HG02981 (cell line): ENCODE measurements around the gene GCKR.

Experiments used
- ATAC-seq: cut with Tn5 transposase; IDR thresholded peaks from one replicate; pipeline ENCODE4 v1.9.1; 2021; ENCODE audit warnings: mild to moderate bottlenecking, moderate library complexity; ENCODE audit not compliant: unreplicated experiment

The GCKR gene, protein sequence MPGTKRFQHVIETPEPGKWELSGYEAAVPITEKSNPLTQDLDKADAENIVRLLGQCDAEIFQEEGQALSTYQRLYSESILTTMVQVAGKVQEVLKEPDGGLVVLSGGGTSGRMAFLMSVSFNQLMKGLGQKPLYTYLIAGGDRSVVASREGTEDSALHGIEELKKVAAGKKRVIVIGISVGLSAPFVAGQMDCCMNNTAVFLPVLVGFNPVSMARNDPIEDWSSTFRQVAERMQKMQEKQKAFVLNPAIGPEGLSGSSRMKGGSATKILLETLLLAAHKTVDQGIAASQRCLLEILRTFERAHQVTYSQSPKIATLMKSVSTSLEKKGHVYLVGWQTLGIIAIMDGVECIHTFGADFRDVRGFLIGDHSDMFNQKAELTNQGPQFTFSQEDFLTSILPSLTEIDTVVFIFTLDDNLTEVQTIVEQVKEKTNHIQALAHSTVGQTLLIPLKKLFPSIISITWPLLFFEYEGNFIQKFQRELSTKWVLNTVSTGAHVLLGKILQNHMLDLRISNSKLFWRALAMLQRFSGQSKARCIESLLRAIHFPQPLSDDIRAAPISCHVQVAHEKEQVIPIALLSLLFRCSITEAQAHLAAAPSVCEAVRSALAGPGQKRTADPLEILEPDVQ

DNA sequence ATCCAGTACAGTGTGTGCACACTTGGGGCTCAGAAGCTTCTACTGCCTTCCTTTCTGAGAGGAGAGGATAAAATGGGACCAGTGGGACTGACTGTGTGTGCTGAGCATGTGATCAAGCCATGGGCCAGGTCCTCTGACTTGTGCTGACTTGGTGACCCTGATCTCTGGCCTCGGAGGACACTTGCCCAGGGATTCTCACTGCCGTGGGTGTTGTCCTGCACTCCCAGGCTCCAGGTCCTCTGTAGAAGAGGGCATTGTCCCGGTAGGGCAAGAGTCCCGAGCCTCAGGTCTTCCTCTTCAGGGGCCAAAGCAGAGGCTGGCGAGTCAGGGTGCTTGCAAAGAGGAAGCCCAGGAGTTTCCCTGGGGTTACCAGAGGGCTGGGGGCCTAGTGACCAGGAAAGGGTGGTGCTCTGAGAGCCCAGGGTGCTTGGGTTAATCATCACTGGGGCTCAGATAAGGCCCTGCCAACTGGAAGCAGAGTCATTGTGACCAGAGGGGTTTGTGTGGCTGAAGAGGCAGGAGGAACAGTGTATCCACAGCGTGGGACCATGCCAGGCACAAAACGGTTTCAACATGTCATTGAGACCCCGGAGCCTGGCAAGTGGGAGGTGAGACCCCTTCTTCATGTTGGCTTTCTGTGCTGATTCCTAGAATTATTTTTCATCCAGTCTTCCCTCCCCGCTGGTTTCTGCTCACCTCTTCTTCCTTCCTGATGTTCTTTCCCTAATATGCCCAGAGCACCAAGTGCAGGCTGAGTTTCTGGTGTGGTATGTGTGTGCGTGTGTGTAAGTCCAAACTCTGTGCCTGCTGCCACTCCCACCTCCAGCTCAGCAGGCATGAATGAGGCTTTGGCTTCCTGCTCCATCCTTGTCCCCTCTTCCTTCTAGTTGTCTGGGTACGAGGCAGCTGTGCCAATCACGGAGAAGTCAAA is at the start of gene GCKR:
Gene GCKR (plus strand): TSS at position 483 of the 931 bp plus-strand sequence. CDS start 66 bp downstream, at position 549.
- ATAC-seq = no peak

- ATAC-seq = no peak
Measured at GRCh38 chr2:27448381-27448780, 48.3 kb upstream of the GCKR start.

- no peak for ATAC-seq
Measured at GRCh38 chr2:27451095-27451494, 45.5 kb upstream of the GCKR start.

- ATAC-seq = no peak
Measured at GRCh38 chr2:27453968-27454367, 42.7 kb upstream of the GCKR start.

GRCh38 chr2:27461118-27461517 is 35.5 kb upstream of the GCKR start:
- no peak for ATAC-seq

DNA sequence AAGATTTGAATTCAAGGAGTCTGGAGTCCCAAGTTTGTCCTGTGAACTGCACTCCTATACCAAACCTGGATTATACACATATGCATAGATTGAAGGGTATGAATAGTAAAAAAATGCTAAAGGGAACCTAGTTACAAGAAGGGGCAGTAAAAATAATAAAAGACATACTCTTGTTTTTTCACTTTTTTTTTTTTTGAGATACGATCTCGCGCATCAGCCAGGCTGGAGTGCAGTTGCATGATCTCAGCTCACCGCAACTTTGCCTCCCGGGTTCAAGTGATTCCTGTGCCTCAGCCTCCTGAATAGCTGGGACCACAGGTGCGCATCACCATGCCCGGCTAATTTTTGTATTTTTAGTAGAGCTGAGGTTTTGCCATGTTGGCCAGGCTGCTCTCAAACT is 32.2 kb upstream of the GCKR start:
- no peak for ATAC-seq

DNA sequence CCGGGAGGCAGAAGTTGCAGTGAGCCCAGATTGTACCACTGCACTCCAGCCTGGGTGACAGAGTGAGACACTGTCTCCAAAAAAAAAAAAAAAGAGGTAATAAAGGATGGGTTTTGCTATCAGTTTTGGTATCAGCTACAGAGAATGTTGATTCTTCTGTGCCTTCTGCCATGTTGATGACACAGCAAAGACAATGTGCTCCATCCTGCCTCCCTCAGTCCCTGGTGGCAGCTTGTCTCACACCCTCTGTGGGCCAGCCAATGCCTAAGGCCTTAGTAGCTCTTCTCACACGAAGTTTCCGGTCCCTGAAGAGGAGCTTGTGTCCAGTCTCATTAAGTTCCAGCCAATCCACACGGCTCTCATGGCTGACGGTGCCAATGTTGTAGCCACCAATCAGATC is 24.7 kb upstream of the GCKR start:
- no peak for ATAC-seq

DNA sequence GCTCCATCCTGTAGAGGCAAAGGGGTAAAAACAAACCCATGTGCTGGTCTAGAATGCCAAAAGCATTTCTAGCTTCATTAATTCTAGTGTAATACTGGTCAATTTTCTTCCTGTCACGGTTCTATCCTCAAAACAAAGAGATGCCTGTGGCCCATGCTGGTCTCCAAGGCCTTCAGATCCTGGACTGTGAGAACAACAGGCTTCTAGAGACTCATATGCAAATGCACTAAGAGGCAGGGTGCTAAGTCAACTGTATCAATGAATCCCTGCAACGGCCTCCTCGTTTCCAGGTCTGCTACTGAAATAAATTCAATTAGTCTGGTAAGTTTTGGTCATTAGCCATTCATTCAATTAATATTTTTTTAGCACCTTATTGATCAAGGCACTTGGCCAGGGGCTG is 11.1 kb upstream of the GCKR start:
- ATAC-seq = no peak

DNA sequence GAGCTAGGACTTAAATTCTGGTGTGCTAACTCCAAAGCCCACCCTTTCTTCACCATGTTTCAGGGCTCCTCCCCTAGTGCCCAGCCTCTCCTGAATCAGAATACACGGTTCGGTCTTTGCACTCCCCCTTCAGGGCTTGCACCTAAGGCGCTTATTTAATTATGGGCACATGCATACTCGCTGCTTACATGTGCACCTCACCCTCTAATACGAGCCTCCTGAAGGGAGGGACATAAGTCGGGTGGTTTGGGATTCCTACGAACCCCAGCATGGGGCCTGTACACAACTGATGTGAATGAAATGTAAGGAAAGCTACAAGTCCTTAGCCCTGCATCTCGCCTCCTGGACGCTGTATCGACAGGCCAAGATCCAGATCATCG is 7.5 kb upstream of the GCKR start:
- ATAC-seq = no peak

DNA sequence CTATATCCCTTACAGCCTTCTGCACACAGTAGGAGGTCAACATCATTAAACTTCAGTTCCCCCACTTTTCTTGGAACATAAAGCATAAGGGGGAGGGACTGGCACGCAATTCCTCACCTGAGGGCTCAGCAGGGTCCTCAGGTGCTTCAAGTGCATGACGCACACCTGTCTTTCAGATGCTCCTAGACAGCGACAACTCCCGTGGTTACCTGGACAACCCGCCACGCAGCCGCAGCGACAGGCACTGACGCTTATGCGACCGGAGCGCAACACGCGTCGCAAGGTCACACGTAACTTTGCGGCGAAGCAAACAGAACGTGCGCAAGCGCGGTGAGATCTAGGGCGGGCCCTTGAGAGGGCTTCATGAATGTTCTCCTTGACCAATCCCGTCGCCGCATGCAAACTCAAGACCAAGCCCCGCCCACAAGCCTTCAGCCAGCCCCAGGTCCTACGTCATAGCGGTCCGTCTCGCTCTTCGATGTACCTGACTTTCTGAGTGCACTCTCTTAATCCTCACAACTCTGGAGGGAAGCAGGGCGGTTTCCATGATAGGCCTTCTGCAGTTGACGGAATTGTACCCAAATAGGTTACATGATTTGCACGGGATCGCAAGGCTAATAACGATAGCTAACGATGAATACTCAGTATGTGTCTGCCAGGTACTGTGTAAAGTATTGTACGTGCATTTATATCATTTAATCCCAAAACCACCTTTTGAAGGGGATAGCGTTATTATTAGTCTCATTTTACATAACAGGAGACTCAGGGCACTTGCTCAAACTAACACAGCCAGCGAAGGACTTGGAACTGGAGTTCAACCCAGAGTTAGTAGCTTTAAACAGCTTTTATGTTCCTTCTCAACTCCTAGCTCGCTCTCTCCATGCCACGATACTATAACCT is 6.9 kb upstream of the GCKR start, which contains the start of gene IFT172:
Gene IFT172 (minus strand): TSS at position 246 of the 900 bp plus-strand sequence. CDS start 90 bp downstream, at position 156.
- ATAC-seq = peak; percentile 90

DNA sequence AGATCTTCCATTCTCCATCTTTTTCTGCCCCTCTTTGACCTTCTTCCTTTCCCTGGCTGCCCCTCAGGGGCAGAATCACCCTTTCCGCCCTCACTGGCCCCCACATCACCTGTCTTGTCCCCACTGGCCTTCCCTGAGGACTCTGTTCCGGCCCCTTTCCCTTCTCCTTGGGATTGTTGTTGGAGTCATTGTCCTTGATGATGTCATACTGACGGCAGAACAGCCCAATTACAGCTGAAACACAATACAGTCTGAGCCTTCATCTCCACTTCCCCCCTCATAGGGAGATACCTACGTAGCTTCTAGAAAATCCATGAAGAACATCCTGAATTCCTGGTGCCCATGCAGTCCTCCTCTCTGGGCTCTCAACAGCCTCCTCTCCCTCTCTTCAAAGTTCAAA is 4.1 kb upstream of the GCKR start:
- ATAC-seq = no peak

- ATAC-seq = no peak
Measured at GRCh38 chr2:27493948-27494283, 2.7 kb upstream of the GCKR start.

GRCh38 chr2:27494284-27494943 is 2.2 kb upstream of the GCKR start:
- ATAC-seq = no peak

GRCh38 chr2:27494944-27495554 is 1.6 kb upstream of the GCKR start, which contains the start of gene FNDC4:
TSS of gene FNDC4 (minus strand) at chr2:27495200. CDS start at chr2:27494679, 521 bp downstream.
- no peak for ATAC-seq

DNA sequence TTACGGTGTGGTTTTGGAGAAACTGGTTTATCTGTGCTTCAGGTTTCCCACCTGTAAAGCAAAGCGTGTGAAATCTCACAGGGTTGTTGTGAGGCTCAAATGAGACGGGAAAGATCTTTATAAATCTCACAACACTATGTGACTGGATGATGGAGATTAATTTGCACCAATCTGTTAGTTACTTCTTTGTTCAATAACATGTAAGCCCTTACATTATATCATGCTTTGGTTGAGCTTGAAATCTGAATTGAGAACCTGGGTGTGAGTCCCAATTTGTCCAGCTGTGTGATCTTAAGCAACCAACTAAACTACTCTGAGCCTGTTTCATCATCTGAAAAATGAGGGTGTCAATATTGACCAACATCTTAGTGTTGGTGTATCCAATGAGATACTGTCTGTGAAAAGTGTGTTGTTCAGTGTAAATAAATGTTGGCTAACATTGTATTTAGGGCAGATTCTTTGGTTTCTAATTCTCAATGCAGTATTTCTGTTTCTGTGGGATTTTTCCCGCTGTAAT is 741 bp upstream of the GCKR start:
- no peak for ATAC-seq

- ATAC-seq = no peak
Measured at GRCh38 chr2:27497288-27497627, 619 bp downstream of the GCKR start.

- ATAC-seq = no peak
Measured at GRCh38 chr2:27498975-27499374, 2.3 kb downstream of the GCKR start.

DNA sequence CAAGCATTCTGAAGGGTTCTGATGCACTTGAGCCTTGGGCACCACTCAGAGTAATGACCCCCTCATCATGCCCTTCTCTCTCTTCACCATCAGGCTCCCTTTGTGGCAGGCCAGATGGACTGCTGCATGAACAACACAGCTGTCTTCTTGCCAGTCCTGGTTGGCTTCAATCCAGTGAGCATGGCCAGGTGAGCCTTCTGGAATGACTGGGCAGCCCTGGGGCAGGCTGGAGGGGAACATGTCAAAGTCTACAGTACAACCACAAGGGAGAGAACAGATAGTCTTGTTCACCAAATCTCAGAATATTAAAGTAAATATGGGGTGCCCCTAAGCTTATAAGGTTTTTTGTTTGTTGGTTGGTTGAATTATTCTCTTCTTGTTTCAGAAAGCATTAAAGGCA is 4.4 kb downstream of the GCKR start:
- ATAC-seq = no peak

DNA sequence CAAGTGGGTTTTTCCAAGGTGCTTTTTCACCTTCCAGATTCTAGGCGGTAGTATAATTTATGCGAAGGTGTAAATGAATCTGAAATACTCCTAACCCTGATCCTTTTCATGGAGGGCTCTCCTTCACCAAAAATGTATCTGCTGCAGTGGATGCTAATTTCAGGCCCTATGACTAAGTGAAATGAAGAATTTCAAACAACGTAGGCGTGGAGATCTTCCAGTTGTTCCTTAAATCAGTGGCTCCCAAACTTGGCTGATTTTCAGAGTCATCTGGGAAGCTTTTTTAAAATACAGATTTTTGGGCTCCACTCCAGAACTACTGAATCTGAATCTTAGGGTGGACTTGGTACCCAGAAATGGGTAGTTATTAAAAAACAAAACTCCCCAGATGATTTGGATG is 5.5 kb downstream of the GCKR start:
- no peak for ATAC-seq
